Retinal pigment epithelial cell (primary cell): ENCODE results near the gene RAD51AP1.

Experiments used
- DNase-seq: peaks from one replicate; pipeline ENCODE4 v3.0.0-alpha.2; 2010; ENCODE audit warnings: low read depth
- H3K4me3 ChIP-seq: 2 replicates; pipeline ENCODE4 v1.5.1; 2011; ENCODE audit warnings: mild to moderate bottlenecking, low read length, control low read depth, moderate library complexity
- TF ChIP-seq, protein P1 (sequence below): conservative IDR thresholded peaks from 2 replicates; pipeline ENCODE4 v1.5.1; 2011; ENCODE audit warnings: low read depth, low read length, control low read depth, inconsistent platforms

Gene RAD51AP1

DNA sequence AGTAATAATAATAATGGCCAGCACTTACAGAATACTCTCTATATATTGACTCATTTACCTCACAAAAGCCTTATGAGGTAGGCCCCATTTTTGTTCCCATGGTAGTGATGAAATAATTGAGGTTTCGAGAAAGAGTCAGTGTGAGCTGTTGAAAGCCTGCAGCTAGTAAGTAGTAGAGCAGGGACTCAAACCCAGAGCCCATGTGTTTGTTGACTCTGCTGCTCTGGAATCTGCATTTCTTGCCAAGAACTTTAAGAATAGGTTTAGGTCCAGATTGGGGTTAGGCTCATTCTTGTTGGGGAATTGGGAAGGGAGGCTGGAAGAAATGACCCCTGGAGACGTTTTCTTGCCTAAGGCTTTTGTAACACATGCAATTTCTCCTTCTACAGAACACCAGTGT, 51.3 kb downstream of the RAD51AP1 start:
- TF ChIP-seq, protein P1, sequence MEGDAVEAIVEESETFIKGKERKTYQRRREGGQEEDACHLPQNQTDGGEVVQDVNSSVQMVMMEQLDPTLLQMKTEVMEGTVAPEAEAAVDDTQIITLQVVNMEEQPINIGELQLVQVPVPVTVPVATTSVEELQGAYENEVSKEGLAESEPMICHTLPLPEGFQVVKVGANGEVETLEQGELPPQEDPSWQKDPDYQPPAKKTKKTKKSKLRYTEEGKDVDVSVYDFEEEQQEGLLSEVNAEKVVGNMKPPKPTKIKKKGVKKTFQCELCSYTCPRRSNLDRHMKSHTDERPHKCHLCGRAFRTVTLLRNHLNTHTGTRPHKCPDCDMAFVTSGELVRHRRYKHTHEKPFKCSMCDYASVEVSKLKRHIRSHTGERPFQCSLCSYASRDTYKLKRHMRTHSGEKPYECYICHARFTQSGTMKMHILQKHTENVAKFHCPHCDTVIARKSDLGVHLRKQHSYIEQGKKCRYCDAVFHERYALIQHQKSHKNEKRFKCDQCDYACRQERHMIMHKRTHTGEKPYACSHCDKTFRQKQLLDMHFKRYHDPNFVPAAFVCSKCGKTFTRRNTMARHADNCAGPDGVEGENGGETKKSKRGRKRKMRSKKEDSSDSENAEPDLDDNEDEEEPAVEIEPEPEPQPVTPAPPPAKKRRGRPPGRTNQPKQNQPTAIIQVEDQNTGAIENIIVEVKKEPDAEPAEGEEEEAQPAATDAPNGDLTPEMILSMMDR, result no peak
- no peak for DNase-seq
- no peak overlapping the region for H3K4me3 ChIP-seq

DNA sequence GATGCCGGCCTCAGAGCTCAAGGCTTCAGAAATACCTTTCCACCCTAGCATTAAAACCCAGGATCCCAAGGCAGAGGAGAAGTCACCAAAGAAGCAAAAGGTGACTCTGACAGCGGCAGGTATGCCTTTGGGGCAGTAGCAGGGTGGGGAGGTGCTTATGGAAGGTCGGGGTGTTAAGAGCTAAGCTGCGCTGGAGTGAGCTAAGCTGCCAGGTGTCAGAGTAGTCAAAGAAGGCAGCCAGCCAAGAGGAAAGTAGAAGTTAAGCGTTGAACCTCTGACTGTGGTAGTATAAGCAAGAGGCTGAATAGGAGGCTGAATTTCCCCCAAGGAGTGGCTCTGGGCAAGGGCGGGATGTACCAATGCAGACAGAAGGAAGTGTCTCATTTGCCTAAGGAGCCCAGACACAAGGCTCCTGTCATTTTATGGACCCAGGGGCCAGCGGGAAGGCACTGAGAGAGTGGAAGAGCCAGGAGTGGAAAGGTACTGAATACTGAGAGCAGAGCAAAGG, 52.5 kb downstream of the RAD51AP1 start:
- no peak overlapping the region for H3K4me3 ChIP-seq
- no peak for DNase-seq
- TF ChIP-seq, protein P1, result no peak

GRCh38 chr12:4595881-4596280, 57.2 kb downstream of the RAD51AP1 start:
- H3K4me3 ChIP-seq, result no peak overlapping the region
- DNase-seq, result no peak
- TF ChIP-seq, protein P1, result no peak

GRCh38 chr12:4603421-4603820, 64.7 kb downstream of the RAD51AP1 start:
- H3K4me3 ChIP-seq, result no peak overlapping the region
- DNase-seq, result no peak
- TF ChIP-seq, protein P1, result no peak

DNA sequence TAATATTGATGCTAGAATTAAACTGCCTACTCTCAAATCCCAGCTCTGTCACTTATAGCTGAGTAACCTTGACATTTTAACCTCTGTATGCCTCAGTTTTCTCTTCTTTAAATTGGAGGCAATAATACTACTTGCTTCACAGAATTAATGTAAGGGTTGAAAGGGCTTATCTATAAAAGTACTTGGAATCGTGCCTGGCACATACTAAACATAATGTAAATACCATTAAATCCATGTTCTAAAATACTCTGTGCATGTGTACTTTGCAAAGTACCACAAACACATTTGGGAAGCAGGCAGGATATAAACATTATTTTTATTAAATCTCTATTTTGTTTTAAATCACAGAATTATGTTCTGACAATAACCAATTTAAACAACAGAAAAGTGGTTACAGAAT, 65.3 kb downstream of the RAD51AP1 start:
- no peak overlapping the region for H3K4me3 ChIP-seq
- no peak for DNase-seq
- TF ChIP-seq, protein P1, result no peak

- peak overlapping the region; percentile 90 for H3K4me3 ChIP-seq
- peak; percentile 53 for DNase-seq
- TF ChIP-seq, protein P1, result peak; percentile 99
Observed at GRCh38 chr12:4604684-4605193, 66.0 kb downstream of the RAD51AP1 start.

DNA sequence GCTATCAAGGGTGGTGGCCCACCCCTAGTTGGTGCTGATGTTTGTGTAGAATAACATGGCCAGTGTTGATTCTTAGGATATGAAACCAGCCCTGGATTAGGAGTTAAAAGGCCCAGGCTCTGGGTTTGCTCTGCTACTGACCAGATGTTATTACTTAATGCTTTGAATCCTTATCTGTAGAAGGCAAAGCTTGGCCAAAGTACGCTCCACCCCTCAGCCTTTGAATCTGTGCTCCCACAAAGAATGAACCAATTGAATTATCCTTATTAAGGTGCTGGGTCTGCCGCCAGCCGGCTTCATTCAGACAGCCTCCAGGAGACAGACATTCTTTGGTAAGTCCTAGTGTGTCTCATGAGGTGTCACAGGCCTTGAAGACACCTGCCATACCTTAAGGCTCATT, 68.4 kb downstream of the RAD51AP1 start:
- no peak overlapping the region for H3K4me3 ChIP-seq
- no peak for DNase-seq
- TF ChIP-seq, protein P1, result no peak
